PC-9 (cell line): ENCODE data around the gene THAP2. TPM values are rescaled to one million over a fixed set of nuclear protein-coding genes. Genes with fewer than 3 reads are reported as not detected.
A peak's percentile ranks its signal among the peaks of the same experiment; 100 is the strongest.

ENCODE experiments used
- BruUV-seq: library from RNA; stranded (reverse); fragments of 400-500 nt; replicated peaks from 2 replicates; lab custom pipeline; 2021; lab: Mats Ljungman, UMichigan
- CTCF ChIA-PET: fragments of 300-600 bp; sonication (Branson Sonifier 250); formaldehyde crosslinking; loops from one replicate; lab custom pipeline; 2022; ENCODE audit warnings: antibody characterized with exemption; lab: Charles Lee
- POLR2A ChIA-PET: fragments of 300-600 bp; sonication (Branson Sonifier 250); formaldehyde crosslinking; loops from one replicate; lab custom pipeline; 2022; ENCODE audit warnings: antibody characterized with exemption; ENCODE audit not compliant: unreplicated experiment; lab: Charles Lee
- DNase-seq, 2 experiments: peaks; one replicate each; pipeline versions ENCODE4 v3.0.0 to v3.0.0-alpha.2; 2015 to 2022; ENCODE audit warnings: mixed read lengths in 1 of 2
- H2AFZ ChIP-seq: fragments of 200-600 bp; sonication (generic); 2 replicates; pipeline ENCODE4 v1.8.1; 2017; ENCODE audit warnings: antibody characterized with exemption
- H3F3A ChIP-seq: fragments of 200-600 bp; sonication (generic); 2 replicates; pipeline ENCODE4 v1.8.1; 2017; ENCODE audit warnings: antibody characterized with exemption, mild to moderate bottlenecking, low read depth; ENCODE audit not compliant: insufficient read depth
- H3K27ac ChIP-seq: fragments of 200-600 bp; sonication (generic); 2 replicates; pipeline ENCODE4 v1.6.1; 2016; ENCODE audit warnings: mixed run types
- H3K27me3 ChIP-seq: fragments of 200-600 bp; sonication (generic); 2 replicates; pipeline ENCODE4 v1.6.1; 2016; ENCODE audit warnings: low read depth, mixed run types; ENCODE audit not compliant: insufficient read depth
- H3K36me3 ChIP-seq: fragments of 200-600 bp; sonication (generic); 2 replicates; pipeline ENCODE4 v1.6.1; 2016; ENCODE audit warnings: low read depth, mixed run types
- H3K4me1 ChIP-seq: fragments of 200-600 bp; sonication (generic); replicated peaks from 2 replicates; pipeline ENCODE4 v1.6.1; 2016; ENCODE audit warnings: mixed run types; ENCODE audit not compliant: insufficient read depth
- H3K4me2 ChIP-seq: fragments of 200-600 bp; sonication (generic); 2 replicates; pipeline ENCODE4 v1.6.1; 2017; ENCODE audit warnings: mixed run types
- H3K4me3 ChIP-seq: fragments of 200-600 bp; sonication (generic); 2 replicates; pipeline ENCODE4 v1.6.1; 2016; ENCODE audit warnings: mixed run types
- H3K79me2 ChIP-seq: fragments of 200-600 bp; sonication (generic); 2 replicates; pipeline ENCODE4 v1.6.1; 2017; ENCODE audit warnings: low read depth, mixed run types
- H3K9me2 ChIP-seq: fragments of 200-600 bp; sonication (generic); 2 replicates; pipeline ENCODE4 v1.8.1; 2017; ENCODE audit warnings: mild to moderate bottlenecking; ENCODE audit not compliant: insufficient read depth
- H3K9me3 ChIP-seq: fragments of 200-600 bp; sonication (generic); 2 replicates; pipeline ENCODE4 v1.8.1; 2016; ENCODE audit warnings: low read depth; ENCODE audit not compliant: insufficient read depth
- H4K20me1 ChIP-seq: fragments of 200-600 bp; sonication (generic); 2 replicates; pipeline ENCODE4 v1.8.1; 2017; ENCODE audit not compliant: insufficient read depth
- EZH2 ChIP-seq: fragments of 200-600 bp; sonication (generic); IDR thresholded peaks from 2 replicates; pipeline ENCODE4 v1.8.0; 2017; ENCODE audit warnings: antibody characterized with exemption, low read depth
- intact Hi-C: fragments of 100-400 bp; cut with micrococcal nuclease; formaldehyde crosslinking; loops from one replicate; pipeline ENCODE4 v1.10.0; 2022; ENCODE audit not compliant: unreplicated experiment
- total RNA-seq: library from RNA; stranded (reverse); gene quantifications from 2 replicates; pipeline ENCODE4 v1.2.3, GENCODE V29; 2021
- TF ChIP-seq, protein P1 (sequence below): fragments of 200-600 bp; sonication (generic); conservative IDR thresholded peaks from 2 replicates; pipeline ENCODE4 v1.6.1; 2017; ENCODE audit warnings: mixed run types, antibody characterized with exemption, mild to moderate bottlenecking, moderate library complexity

Gene THAP2
- total RNA-seq, 1 experiment from 2014 or later: 7.0 TPM

- Histone ChIP-seq H3K36me3 (peaks cover 52% of the 10 kb centered on the region), H4K20me1 (peaks cover 14% of the 10 kb centered on the region), H3K4me3 (no peak overlapping the region), H3F3A (peaks cover 15% of the 10 kb centered on the region; the same call in 1 of the 2 replicates), H3K27ac (no peak overlapping the region), H3K79me2 (no peaks in the 10 kb centered on the region), H3K4me2 (no peak overlapping the region), H3K9me2 (no peaks in the 10 kb centered on the region), H3K4me1 (no peaks in the 10 kb centered on the region), H2AFZ (no peak overlapping the region), H3K9me3 (no peaks in the 10 kb centered on the region), H3K27me3 (no peaks in the 10 kb centered on the region)
- DNase-seq: peak in 1 of 2 experiments; percentile 53
- BruUV-seq: no TSS peak
- intact Hi-C loops: loop anchor here (5.0 to 10.0 kb wide), 3 partner anchors 111 to 422 kb away; no protein-coding TSS in a partner anchor
- ChIA-PET POLR2A (interaction anchor here (0.6 to 0.7 kb wide), 3 partner anchors 15 to 776 kb away, joined by 3 to 7 read pairs (median 4); no protein-coding TSS in a partner anchor), CTCF (interaction anchor here (0.7 to 1.3 kb wide), 3 partner anchors 27 to 110 kb away, joined by 3 to 12 read pairs (median 5); partner anchors contain the start of genes THAP2 and ZFC3H1)
- TF ChIP-seq, protein P1, sequence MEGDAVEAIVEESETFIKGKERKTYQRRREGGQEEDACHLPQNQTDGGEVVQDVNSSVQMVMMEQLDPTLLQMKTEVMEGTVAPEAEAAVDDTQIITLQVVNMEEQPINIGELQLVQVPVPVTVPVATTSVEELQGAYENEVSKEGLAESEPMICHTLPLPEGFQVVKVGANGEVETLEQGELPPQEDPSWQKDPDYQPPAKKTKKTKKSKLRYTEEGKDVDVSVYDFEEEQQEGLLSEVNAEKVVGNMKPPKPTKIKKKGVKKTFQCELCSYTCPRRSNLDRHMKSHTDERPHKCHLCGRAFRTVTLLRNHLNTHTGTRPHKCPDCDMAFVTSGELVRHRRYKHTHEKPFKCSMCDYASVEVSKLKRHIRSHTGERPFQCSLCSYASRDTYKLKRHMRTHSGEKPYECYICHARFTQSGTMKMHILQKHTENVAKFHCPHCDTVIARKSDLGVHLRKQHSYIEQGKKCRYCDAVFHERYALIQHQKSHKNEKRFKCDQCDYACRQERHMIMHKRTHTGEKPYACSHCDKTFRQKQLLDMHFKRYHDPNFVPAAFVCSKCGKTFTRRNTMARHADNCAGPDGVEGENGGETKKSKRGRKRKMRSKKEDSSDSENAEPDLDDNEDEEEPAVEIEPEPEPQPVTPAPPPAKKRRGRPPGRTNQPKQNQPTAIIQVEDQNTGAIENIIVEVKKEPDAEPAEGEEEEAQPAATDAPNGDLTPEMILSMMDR: peak; percentile 76
- no peak for TF ChIP-seq EZH2
Measured at GRCh38 chr12:71636704-71637115, 27.4 kb upstream of the THAP2 start.

DNA sequence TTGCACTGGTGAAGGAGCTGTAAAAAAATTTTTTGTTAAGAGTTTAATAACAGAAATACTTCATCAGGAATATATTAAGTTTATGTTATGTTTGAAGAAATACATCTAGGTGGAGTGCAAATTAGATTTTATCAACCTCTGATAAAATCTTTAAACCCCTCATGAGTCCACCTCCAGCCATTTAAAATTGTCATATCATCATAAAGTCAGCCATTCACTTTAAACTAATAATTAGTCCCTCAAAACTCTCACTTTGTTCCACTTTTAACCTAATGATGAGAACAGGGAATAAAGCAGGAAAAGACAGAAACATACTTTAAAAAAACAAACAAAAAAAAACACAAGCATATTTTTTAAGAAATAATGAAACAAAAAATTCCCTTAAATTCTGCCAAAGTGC, 25.6 kb upstream of the THAP2 start:
- peaks cover 14% of the 10 kb centered on the region for H4K20me1 ChIP-seq
- no peak for TF ChIP-seq EZH2
- TF ChIP-seq, protein P1: no peak
- DNase-seq: no peak
- no peak overlapping the region for H2AFZ ChIP-seq
- no peak overlapping the region for H3K27ac ChIP-seq
- peaks cover 15% of the 10 kb centered on the region; the same call in 1 of the 2 replicates for H3F3A ChIP-seq
- intact Hi-C loops: loop anchor here (5.0 to 10.0 kb wide), 3 partner anchors 109 to 424 kb away; no protein-coding TSS in a partner anchor
- no peaks in the 10 kb centered on the region for H3K27me3 ChIP-seq
- ChIA-PET POLR2A (no interaction called here), CTCF (no interaction called here)
- H3K9me3 ChIP-seq: no peaks in the 10 kb centered on the region
- no peaks in the 10 kb centered on the region for H3K4me1 ChIP-seq
- no peak overlapping the region for H3K4me3 ChIP-seq
- H3K79me2 ChIP-seq: no peaks in the 10 kb centered on the region
- peaks cover 42% of the 10 kb centered on the region for H3K36me3 ChIP-seq
- BruUV-seq: no TSS peak
- H3K9me2 ChIP-seq: no peaks in the 10 kb centered on the region
- H3K4me2 ChIP-seq: no peak overlapping the region

- ChIA-PET CTCF (interaction anchor here (0.6 kb wide), 1 partner anchor 108 kb away, joined by 3 read pairs; no protein-coding TSS in a partner anchor), POLR2A (no interaction called here)
- Histone ChIP-seq H4K20me1 (peaks cover 17% of the 10 kb centered on the region), H3K27ac (no peak overlapping the region), H3K36me3 (peaks cover 38% of the 10 kb centered on the region), H3K27me3 (no peaks in the 10 kb centered on the region), H3K4me3 (no peak overlapping the region), H3F3A (peaks cover 15% of the 10 kb centered on the region; the same call in 1 of the 2 replicates), H3K79me2 (no peaks in the 10 kb centered on the region), H2AFZ (no peak overlapping the region), H3K4me1 (no peaks in the 10 kb centered on the region), H3K9me3 (no peaks in the 10 kb centered on the region), H3K4me2 (no peak overlapping the region), H3K9me2 (no peaks in the 10 kb centered on the region)
- intact Hi-C loops: loop anchor here (5.0 to 10.0 kb wide), 3 partner anchors 108 to 425 kb away; no protein-coding TSS in a partner anchor
- no TSS peak for BruUV-seq
- TF ChIP-seq EZH2: no peak
- TF ChIP-seq, protein P1: peak; percentile 31; the same call in 1 of the 2 replicates
- no peak for DNase-seq
Measured at GRCh38 chr12:71639341-71639760, 24.8 kb upstream of the THAP2 start.
